ENCODE measurements around the gene ADRB2. TPM values are rescaled to one million over a fixed set of nuclear protein-coding genes. Genes with fewer than 3 reads are reported as not detected.
"Not testable (repeated sequence)": the region's sequence is repeated elsewhere in the genome, so short reads cannot be mapped to it uniquely, and the experiment has no call there.

Gene ADRB2
- total and polyA plus RNA-seq, 8 donors, result 0.70 to 14.2 (median 1.6) TPM

DNA sequence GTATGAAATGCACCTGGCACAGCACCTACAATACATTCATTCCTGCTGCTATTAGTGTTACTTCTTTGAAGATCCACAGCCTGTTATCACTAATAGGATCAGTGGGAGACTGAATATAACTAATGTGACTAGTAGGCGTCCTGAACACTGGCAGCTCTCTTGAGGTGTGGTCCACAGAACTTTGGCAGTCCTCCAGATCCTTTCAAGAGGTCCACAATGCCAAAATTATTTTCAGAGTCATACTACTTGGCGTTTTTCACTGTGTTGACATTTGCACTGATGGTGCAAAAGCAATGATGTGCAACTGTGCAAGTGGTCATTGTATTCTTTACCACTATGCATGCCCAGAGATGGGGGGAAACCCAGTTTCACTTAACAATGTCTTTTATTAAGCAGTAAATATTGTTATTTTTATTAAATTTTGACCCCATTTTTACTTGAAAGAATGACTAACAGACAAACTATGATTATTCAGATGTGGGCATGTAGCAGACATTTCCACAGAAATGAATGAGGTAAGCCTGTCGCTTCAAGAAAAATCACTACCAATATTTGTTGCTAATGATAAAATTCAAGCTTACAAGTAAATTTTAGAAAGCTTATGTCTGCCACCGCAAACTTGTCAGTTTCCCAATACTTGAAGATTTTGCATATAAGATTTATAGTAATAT lies 48.9 kb downstream of the ADRB2 start:
- DNase-seq (no peak), ATAC-seq (no peak)
- Histone ChIP-seq H3K36me3 (no peaks in the 10 kb centered on the region), H3K4me1 (peaks cover 0 to 10% of the 10 kb centered on the region in 2 donors), H3K9me3 (no peaks in the 10 kb centered on the region), H3K4me3 (no peak overlapping the region), H3K27me3 (no peaks in the 10 kb centered on the region), H3K27ac (peak overlapping the region in 1 of 2 donors; percentile 42)
- intact Hi-C loops (cut with DNase I), result no loop called here
- TF ChIP-seq, protein P1, sequence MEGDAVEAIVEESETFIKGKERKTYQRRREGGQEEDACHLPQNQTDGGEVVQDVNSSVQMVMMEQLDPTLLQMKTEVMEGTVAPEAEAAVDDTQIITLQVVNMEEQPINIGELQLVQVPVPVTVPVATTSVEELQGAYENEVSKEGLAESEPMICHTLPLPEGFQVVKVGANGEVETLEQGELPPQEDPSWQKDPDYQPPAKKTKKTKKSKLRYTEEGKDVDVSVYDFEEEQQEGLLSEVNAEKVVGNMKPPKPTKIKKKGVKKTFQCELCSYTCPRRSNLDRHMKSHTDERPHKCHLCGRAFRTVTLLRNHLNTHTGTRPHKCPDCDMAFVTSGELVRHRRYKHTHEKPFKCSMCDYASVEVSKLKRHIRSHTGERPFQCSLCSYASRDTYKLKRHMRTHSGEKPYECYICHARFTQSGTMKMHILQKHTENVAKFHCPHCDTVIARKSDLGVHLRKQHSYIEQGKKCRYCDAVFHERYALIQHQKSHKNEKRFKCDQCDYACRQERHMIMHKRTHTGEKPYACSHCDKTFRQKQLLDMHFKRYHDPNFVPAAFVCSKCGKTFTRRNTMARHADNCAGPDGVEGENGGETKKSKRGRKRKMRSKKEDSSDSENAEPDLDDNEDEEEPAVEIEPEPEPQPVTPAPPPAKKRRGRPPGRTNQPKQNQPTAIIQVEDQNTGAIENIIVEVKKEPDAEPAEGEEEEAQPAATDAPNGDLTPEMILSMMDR (IDR thresholded peaks at IDR 0.05), result no peak

DNA sequence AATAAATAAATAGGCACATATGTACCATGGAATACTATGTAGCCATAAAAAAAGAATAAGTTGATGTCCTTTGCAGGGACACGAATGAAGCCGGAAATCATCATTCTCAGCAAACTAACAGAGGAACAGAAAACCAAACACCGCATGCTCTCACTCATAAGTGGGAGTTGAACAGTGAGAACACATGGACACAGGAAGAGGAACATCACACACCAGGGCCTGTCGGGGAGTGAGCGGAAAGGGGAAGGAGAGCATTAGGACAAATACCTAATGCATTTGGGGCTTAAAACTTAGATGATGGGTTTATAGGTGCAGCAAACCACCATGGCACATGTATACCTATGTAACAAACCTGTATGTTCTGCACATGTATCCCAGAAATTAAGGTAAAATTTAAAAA lies 51.0 kb downstream of the ADRB2 start:
- H3K36me3 ChIP-seq; intact Hi-C loops (cut with DNase I); DNase-seq; H3K4me3 ChIP-seq; H3K9me3 ChIP-seq; H3K27me3 ChIP-seq; ATAC-seq; H3K27ac ChIP-seq: not testable (repeated sequence)
- H3K4me1 ChIP-seq, result peaks cover 0 to 10% of the 10 kb centered on the region in 2 donors

Other genes with a start within 250 kb of the ADRB2 start
- gene HTR4, start 172.1 kb upstream of the ADRB2 start, total RNA-seq, result not detected
- gene HTR4, start 172.1 kb upstream of the ADRB2 start, polyA plus RNA-seq (ENCODE audit: insufficient read length in 6 of 6), result 1 to 10 TPM in 1 of 6 donors, under 1 TPM in 5; 0.38 to 1.5 (median 0.76) TPM
- gene SH3TC2, start 236.5 kb downstream of the ADRB2 start, total RNA-seq, result 1 to 10 TPM; 1.0 to 1.2 TPM
- gene SH3TC2, start 236.5 kb downstream of the ADRB2 start, polyA plus RNA-seq (ENCODE audit: insufficient read length in 6 of 6), result 1 to 10 TPM; 1.9 to 2.5 (median 2.1) TPM

Data from left lung (tissue), 10 donors.